HG02642 (cell line): ENCODE data around the gene DDX20.
"Not testable (repeated sequence)": the region's sequence is repeated elsewhere in the genome, so short reads cannot be mapped to it uniquely, and the experiment has no call there.

ENCODE experiments used
- ATAC-seq: cut with Tn5 transposase; IDR thresholded peaks from one replicate; pipeline ENCODE4 v1.9.1; 2021; ENCODE audit warnings: mild to moderate bottlenecking; ENCODE audit not compliant: unreplicated experiment, poor library complexity

The DDX20 gene

DNA sequence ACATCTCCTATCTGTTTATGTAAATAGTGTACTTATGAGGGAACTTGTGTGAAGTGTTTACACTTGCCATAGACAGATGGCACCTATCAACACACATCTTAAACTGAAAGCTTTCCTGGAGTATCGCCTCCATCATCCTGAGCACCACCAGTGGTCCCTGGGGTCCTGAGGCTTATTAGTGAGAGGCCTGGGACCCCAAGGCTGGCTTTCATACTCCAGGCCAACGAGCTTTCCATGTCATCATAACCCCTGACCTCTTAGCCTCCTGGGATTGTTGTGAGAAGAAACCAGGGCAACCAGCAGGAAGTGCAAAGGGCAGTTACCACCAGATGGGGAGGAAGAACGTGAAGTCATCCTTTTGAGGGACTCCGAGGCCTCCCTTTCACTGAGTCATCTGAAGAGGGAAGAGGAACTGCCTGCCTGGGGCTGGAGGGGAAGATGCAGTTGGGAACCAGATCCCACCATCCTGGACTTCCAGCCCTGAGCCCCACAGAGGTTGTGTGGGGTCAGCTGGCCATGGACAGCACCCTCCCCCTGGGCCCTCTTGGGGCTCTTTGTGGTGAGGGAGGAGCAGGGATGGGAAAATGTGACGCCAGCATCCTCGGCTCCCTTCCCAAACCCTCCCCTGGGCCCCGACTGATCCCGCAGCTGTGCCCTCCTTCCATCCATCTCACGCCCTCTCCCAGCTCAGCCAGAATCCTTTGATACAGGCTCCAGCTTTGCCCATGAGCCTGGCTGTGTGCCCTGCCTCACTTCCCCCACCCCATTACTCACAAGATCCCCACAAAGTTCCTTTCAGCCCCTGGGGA, 22.3 kb upstream of the DDX20 start:
- ATAC-seq, result no peak

DNA sequence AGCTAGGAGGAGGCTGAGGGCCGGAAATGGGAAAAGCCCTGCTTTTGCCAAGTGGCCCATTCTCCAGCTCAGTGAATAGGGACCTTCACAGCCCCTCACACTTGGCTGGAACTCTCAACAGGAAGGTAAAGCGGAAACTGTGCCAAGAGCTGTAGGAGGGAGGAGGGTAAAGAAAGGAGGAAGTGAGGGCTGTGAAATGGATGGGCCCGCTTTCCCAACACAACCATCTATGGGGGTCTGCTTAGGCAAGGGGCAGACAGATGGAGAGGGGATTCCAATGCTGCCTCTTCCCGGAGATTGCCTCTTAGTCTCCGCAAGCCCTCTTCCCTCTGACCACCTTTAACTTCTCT, 21.7 kb upstream of the DDX20 start:
- no peak for ATAC-seq

GRCh38 chr1:111734426-111734825, 21.3 kb upstream of the DDX20 start:
- no peak for ATAC-seq

- no peak for ATAC-seq
Observed at GRCh38 chr1:111734856-111735255, 20.8 kb upstream of the DDX20 start.

GRCh38 chr1:111735321-111735720, 20.4 kb upstream of the DDX20 start:
- ATAC-seq, result no peak

GRCh38 chr1:111735858-111736544, 19.7 kb upstream of the DDX20 start:
- no peak for ATAC-seq

DNA sequence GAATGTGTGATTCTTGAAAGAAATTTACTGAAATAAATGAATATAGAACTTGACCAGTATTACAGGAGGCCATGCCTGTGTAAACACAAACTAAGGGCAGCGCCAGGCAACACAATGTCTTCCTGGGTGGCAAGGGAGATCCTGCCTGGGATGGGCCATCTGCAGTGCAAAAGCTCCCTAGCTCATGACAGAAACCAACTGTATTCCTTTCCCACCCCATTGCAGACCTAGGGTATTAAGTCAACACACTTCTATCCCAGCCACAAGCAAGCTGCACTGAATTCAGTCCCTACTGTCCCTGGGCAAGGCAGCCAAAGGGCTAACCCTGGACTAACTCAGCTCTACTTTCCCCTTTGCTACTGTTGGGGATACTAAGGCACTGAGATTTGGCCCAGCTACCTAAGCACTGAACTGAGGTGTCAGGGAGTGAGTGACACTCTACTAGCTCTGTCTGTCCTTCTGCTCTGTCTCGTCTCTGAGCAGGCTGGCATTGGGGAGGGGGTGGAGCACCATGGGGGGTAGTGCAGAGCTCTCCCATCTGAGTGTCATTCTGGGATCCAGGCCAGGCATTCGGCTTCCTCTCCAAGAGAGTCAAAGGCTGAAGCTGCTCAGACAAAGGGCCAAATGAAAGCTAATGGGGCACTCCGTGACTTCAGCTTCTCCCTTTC, 19.0 kb upstream of the DDX20 start:
- ATAC-seq, result no peak

GRCh38 chr1:111737216-111738132, 18.2 kb upstream of the DDX20 start:
- ATAC-seq, result no peak

GRCh38 chr1:111738133-111738435, 17.6 kb upstream of the DDX20 start:
- no peak for ATAC-seq

DNA sequence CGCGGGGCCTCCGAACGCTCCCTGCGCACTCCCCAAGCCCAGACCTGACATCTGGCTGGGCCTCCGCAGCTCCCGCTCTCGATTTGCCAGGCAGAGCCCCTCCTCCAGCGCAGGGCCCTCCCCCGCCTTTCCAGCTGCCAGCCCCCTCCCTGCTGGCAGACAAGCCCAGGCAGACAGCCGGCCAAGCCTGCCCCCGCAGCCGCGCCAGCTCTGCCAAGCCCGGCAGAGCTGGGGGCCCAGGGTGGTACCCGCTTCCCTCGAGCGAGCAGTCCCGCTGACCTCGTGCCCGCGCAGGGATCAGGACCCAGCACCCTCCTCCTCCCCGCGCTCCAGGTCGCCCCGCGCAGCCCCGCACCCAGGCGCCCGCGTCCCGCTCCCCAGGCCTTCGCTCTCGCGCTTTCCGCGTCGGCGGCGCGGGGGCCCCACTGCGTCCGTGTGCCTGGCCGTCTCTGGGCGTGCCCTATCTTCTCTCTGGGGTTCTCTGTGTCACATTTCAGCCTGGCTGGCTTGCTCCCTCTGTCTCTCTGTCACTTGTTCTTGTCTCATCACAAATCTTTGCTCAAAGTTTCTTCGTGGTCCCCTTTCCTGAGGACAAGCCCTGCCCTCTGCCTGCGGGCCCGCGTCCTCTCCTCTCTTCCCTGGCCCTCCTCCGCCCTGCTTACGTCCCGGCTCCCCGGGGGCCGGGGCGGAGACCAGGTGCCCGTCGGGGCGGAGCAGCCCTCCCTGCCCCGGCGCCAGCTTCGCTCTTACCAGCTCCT, 17.1 kb upstream of the DDX20 start:
- peak; percentile 54 for ATAC-seq

DNA sequence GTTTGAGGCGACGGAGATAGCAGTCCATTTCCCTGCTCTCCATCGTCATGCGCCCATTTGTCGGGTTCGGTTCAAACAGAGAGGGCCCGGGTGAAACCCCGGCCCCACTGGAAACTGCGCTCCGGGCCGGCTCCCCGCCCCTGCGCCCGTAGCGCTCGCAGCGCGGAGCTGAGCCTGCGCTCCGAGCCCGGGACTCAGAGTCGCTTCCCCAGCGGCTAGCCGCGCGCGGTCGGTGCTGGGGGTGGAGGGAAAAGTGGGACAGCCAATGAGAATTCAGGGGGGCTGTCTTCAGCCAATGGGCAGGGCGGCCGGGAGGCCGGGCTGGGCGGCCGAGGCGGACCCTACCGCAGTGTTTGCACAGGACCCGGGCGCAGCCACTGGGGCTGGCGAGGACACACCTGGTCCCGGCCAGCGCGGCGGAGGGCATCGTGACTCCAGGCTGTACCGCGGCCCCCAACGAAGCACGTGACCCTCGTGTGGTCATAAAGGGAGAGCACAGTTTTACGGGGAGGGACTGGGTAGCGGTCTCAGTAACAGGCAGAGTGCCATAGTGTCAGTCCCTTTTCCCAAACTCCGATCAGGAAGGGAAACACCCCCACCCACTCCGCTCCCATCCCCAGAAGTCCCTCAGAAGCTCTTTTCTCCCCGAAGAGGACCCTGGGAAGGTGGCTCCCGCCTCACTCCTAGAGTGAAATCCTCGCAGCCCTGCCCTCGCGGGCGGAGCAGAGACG, 16.3 kb upstream of the DDX20 start, which contains the start of gene INKA2:
TSS of gene INKA2 (minus strand) at position 202 of the 731 bp plus-strand sequence. CDS start at position 49, 153 bp downstream.
- peak; percentile 85 for ATAC-seq

DNA sequence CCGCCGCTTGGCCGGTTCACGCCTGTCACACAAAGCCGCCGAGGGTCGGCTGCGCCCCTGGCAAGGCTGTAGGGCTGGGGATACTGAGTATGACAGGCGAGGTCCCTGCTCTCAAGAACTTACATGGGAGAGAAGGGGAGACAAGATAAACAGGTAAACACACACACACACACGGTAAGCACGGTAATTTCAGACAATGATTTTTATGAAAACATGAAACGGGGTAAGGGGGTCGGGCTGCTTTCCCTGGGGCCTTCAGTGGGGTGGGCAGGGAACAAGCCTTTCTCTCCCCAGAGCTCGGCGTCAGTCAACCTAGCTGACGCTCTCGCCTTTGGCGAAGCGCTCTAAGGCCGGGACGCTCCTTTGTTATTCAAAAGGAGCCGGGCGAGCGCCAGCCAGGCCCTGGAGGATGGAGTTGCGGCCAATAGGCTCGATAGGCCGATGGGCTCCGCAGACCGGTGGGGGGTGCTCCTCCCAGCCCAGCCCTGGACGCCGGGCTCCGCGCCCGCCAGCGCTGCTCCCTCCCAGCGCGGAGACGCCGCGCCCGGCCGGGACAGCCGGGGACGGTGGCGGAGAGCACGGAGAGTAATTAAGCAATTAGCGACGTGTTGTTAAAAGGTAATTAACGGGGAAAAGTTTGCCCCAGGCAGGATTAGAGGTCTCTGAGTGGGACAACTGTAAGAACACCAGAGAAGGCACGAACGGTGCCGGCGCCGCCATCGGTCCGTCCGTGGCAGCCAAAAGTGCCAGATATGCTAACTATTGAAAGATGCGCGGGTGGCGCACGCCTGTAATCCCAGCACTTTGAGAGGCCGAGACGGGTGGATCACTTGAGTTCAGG, 15.6 kb upstream of the DDX20 start:
- ATAC-seq, result no peak

DNA sequence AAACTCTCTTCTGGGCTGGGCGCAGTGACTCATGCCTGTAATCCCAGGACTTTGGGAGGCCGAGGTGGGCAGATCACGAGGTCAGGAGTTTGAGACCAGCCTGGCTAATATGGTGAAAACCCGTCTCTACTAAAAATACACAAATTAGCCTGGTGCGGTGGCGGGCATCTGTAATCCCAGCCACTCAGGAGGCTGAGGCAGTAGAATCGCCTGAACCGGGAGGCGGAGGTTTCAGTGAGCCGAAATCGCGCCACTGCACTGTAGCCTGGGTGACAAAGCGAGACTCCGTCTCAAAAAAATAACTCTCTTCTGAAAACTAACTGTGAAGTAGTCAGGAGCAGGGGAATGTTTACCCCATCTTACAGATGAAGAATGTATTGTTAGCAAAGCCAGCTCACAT, 13.4 kb upstream of the DDX20 start:
- ATAC-seq, result not testable (repeated sequence)

- ATAC-seq, result no peak
Observed at GRCh38 chr1:111742938-111743549, 12.7 kb upstream of the DDX20 start.

- no peak for ATAC-seq
Observed at GRCh38 chr1:111743679-111744101, 12.0 kb upstream of the DDX20 start.

DNA sequence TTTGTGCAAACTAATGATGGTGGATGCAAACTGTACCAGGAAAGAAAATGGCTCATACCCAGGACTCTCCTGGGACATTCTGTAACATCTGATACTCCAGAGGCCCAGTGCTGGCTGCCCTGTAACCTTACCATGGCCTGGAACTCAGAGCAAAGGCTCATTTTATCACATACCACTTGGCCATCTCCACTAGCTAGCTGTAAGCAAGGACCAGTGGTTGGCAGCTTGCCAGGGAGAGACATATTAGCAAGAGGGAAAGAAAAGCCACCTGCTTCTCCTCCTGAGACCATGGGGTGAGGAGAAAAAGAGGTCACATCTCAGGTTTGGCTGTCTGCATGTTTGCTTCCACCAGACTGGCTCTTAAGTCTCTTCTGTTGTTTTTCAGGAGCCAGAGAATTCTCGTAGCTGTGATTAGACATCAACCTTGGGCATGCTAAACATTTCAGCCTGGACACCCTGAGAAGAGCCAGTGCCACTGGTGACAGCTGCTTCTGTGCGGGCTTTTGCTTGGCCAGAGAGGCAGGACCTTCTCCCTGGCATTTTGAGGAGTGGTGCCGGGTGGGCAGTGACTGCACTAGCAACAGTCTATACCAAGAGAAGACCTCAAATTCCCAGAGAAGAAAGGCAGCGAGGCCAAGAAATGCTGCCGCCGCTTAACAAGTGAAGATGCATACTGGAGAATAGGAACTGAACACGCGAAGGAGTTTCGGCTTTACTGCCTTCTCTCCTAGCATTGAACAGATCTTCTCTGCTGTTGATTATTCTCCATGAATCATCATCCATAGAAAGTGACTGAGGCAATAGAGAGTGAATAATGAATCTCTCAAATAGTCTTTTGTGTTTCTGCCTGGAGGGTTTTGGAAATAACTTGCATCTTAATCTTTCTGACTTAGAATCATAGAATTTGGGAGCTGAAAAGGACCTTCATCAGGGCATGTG, 9.8 kb upstream of the DDX20 start:
- ATAC-seq, result no peak

DNA sequence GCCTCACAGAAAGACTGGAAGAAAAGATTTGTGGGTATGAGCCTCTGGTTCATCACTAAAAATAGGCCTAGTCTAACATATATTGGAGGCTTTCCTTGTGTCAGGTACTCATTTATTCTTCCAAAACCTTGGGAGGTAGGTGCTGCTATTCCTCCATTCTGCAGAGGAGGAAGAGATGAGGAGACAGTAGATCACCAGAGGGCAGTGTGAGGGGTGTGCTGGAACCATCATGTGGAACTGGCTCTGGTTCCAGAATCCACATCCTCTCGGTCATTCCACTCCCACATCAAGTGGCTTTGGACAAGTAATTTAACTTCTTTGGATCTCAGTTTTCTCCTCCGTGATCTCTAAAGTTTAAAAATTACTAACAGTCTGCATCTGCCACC, 9.1 kb upstream of the DDX20 start:
- ATAC-seq, result no peak
